A549 (cell line): ENCODE data around the gene FOCAD. TPM values are rescaled to one million over a fixed set of nuclear protein-coding genes. Genes with fewer than 3 reads are reported as not detected.

ENCODE experiments used
- ATAC-seq, 2 experiments: fragments of 200-7000 bp in 1 of 2; fragments of >200 bp in 1 of 2; cut with Nextera tagmentation in 1 of 2; cut with Tn5 transposase in 1 of 2; 3 replicates each; pipeline versions ENCODE4 v1.8.0 to v1.9.1; 2018 to 2020; ENCODE audit warnings: mild to moderate bottlenecking in 1 of 2, moderate library complexity in 1 of 2
- CTCF ChIA-PET: fragments of 300-600 bp; sonication (Branson Sonifier 250); formaldehyde crosslinking; extraction: SDS; loops from one replicate; lab custom pipeline; 2021; ENCODE audit warnings: antibody characterized with exemption, inconsistent platforms; lab: Yijun Ruan, JAX
- POLR2A ChIA-PET: fragments of 350-600 bp; formaldehyde crosslinking; extraction: SDS; loops from one replicate; lab custom pipeline; 2021; ENCODE audit warnings: antibody characterized with exemption, inconsistent platforms; lab: Yijun Ruan, JAX
- DNase-seq, 2 experiments: peaks; one replicate each; pipeline versions ENCODE4 v3.0.0 to v3.0.0-alpha.2; 2011 to 2016; ENCODE audit warnings: low read depth in 1 of 2, low spot score in 1 of 2
- FAIRE-seq: peaks from 2 replicates; lab custom pipeline; 2011; peaks lifted over from hg19 to GRCh38; lab: Jason Lieb, UNC
- H3K27ac ChIP-seq, 2 experiments: fragments of >200 bp; sonication (Bioruptor Twin); formaldehyde crosslinking; 3 replicates each; pipeline ENCODE4 v1.5.1; 2016 to 2017
- H3K4me1 ChIP-seq: fragments of >200 bp; sonication (Bioruptor Twin); formaldehyde crosslinking; 3 replicates; pipeline ENCODE4 v1.6.1; 2016
- H3K4me2 ChIP-seq: fragments of >200 bp; sonication (Bioruptor Twin); formaldehyde crosslinking; 3 replicates; pipeline ENCODE4 v1.6.1; 2016
- H3K4me3 ChIP-seq: fragments of >200 bp; sonication (Bioruptor Twin); formaldehyde crosslinking; 3 replicates; pipeline ENCODE4 v1.5.1; 2016
- H3K9me3 ChIP-seq: fragments of >200 bp; sonication (Bioruptor Twin); formaldehyde crosslinking; 3 replicates; pipeline ENCODE4 v1.6.1; 2016
- ATOH8 ChIP-seq: fragments of 250-450 bp; sonication (Bioruptor Pico); IDR thresholded peaks from 2 replicates; pipeline ENCODE4 v1.5.0; 2020; ENCODE audit warnings: low read depth, mild to moderate bottlenecking, moderate library complexity
- BCL3 ChIP-seq: fragments of >200 bp; sonication (Bioruptor Twin); formaldehyde crosslinking; IDR thresholded peaks from 3 replicates; pipeline ENCODE4 v1.6.1; 2016
- BHLHE40 ChIP-seq: IDR thresholded peaks from 2 replicates; pipeline ENCODE4 v1.6.1; 2012; ENCODE audit warnings: low read depth, low read length, inconsistent platforms
- CBX2 ChIP-seq: fragments of 200-600 bp; sonication (generic); IDR thresholded peaks from 2 replicates; pipeline ENCODE4 v1.6.1; 2016; ENCODE audit warnings: low read depth, mild to moderate bottlenecking, borderline replicate concordance
- CBX8 ChIP-seq: fragments of 200-600 bp; sonication (generic); IDR thresholded peaks from 2 replicates; pipeline ENCODE4 v1.6.1; 2016
- CHD2 ChIP-seq: fragments of 150-350 bp; IDR thresholded peaks from 2 replicates; pipeline ENCODE4 v1.6.1; 2014; ENCODE audit warnings: low read length; ENCODE audit not compliant: partially characterized antibody
- E2F6 ChIP-seq: IDR thresholded peaks from 2 replicates; pipeline ENCODE4 v1.6.1; 2012; ENCODE audit warnings: low read depth, borderline replicate concordance
- ELK1 ChIP-seq: fragments of 150-350 bp; IDR thresholded peaks from 2 replicates; pipeline ENCODE4 v1.6.1; 2014; ENCODE audit warnings: low read depth, mild to moderate bottlenecking, low read length
- FOSB ChIP-seq: fragments of 250-450 bp; sonication (Bioruptor Pico); IDR thresholded peaks from 2 replicates; pipeline ENCODE4 v1.5.0; 2020; ENCODE audit warnings: mild to moderate bottlenecking, moderate library complexity
- FOSL2 ChIP-seq, 2 experiments: fragments of 450-650 bp in 1 of 2; fragments of >200 bp in 1 of 2; sonication (Bioruptor Twin) in 1 of 2; formaldehyde crosslinking; IDR thresholded peaks; 2 replicates each; pipeline versions ENCODE4 v1.5.0 to v1.6.1; 2016 to 2020; ENCODE audit warnings: mild to moderate bottlenecking in 1 of 2, moderate library complexity in 1 of 2
- GATA3 ChIP-seq: IDR thresholded peaks from 2 replicates; pipeline ENCODE4 v1.6.1; 2012; ENCODE audit warnings: borderline replicate concordance
- HOXA7 ChIP-seq: fragments of 250-450 bp; sonication (Bioruptor Pico); IDR thresholded peaks from 2 replicates; pipeline ENCODE4 v1.5.0; 2020; ENCODE audit warnings: mild to moderate bottlenecking, moderate library complexity
- HOXB13 ChIP-seq: fragments of 250-450 bp; sonication (Bioruptor Pico); IDR thresholded peaks from 2 replicates; pipeline ENCODE4 v1.5.0; 2020; ENCODE audit warnings: low read depth, mild to moderate bottlenecking, moderate library complexity
- JUN ChIP-seq, 2 experiments: fragments of >200 bp; sonication (Bioruptor Twin); formaldehyde crosslinking; IDR thresholded peaks; 2 replicates in 1 of 2; 3 replicates in 1 of 2; pipeline ENCODE4 v1.6.1; 2016 to 2017
- JUNB ChIP-seq: fragments of >200 bp; sonication (Bioruptor Twin); formaldehyde crosslinking; IDR thresholded peaks from 2 replicates; pipeline ENCODE4 v1.6.1; 2016
- MAX ChIP-seq: IDR thresholded peaks from 2 replicates; pipeline ENCODE4 v1.6.1; 2012
- NFE2L2 ChIP-seq: fragments of 150-350 bp; conservative IDR thresholded peaks from 2 replicates; pipeline ENCODE4 v1.6.1; 2014; ENCODE audit warnings: low read length
- NR3C1 ChIP-seq: fragments of >200 bp; sonication (Bioruptor Twin); formaldehyde crosslinking; IDR thresholded peaks from 3 replicates; pipeline ENCODE4 v1.6.1; 2017
- PHF8 ChIP-seq: fragments of 200-600 bp; sonication (generic); IDR thresholded peaks from 2 replicates; pipeline ENCODE4 v1.6.1; 2016; ENCODE audit warnings: low read depth, mild to moderate bottlenecking, antibody characterized with exemption, moderate library complexity, borderline replicate concordance
- POLR2A ChIP-seq: IDR thresholded peaks from 2 replicates; pipeline ENCODE4 v1.6.1; 2012; ENCODE audit warnings: mild to moderate bottlenecking, low read length
- POLR2AphosphoS2 ChIP-seq: conservative IDR thresholded peaks from 2 replicates; pipeline ENCODE4 v1.6.1; 2012; ENCODE audit warnings: low read length, improper control_type of control experiment, inconsistent platforms
- RARB ChIP-seq: fragments of 250-450 bp; sonication (Bioruptor Pico); IDR thresholded peaks from 2 replicates; pipeline ENCODE4 v1.8.0; 2021; ENCODE audit warnings: mild to moderate bottlenecking, moderate library complexity
- REST ChIP-seq: fragments of 200-600 bp; sonication (generic); IDR thresholded peaks from 2 replicates; pipeline ENCODE4 v1.6.1; 2016; ENCODE audit warnings: antibody characterized with exemption, mild to moderate bottlenecking, moderate library complexity
- RFX5 ChIP-seq: fragments of 450-650 bp; IDR thresholded peaks from 2 replicates; pipeline ENCODE4 v1.7.1; 2014; ENCODE audit warnings: antibody characterized with exemption, mild to moderate bottlenecking, moderate library complexity
- RNF2 ChIP-seq: fragments of 200-600 bp; sonication (generic); IDR thresholded peaks from 2 replicates; pipeline ENCODE4 v1.6.1; 2016; ENCODE audit warnings: low read depth, mild to moderate bottlenecking, antibody characterized with exemption, moderate library complexity, borderline replicate concordance
- SMC3 ChIP-seq: fragments of >200 bp; sonication (Bioruptor Twin); formaldehyde crosslinking; IDR thresholded peaks from 3 replicates; pipeline ENCODE4 v1.6.1; 2018; ENCODE audit warnings: inconsistent platforms
- TFCP2L1 ChIP-seq: fragments of 250-450 bp; sonication (Bioruptor Pico); IDR thresholded peaks from 2 replicates; pipeline ENCODE4 v1.5.0; 2021; ENCODE audit warnings: mild to moderate bottlenecking
- ZC3H11A ChIP-seq: fragments of 450-650 bp; IDR thresholded peaks from 2 replicates; pipeline ENCODE4 v1.6.1; 2014; ENCODE audit warnings: antibody characterized with exemption, mild to moderate bottlenecking
- ZFP36 ChIP-seq: fragments of 450-650 bp; IDR thresholded peaks from 2 replicates; pipeline ENCODE4 v1.6.1; 2014; ENCODE audit warnings: borderline replicate concordance; ENCODE audit not compliant: partially characterized antibody
- WGBS: methylation state at CpG from one replicate; pipeline ENCODE4 v1.1.6; 2017; ENCODE audit errors: missing lambda C conversion rate; 5-methylcytosine and 5-hydroxymethylcytosine counted together
- polyA minus RNA-seq: library from RNA; depleted of rRNA, polyadenylated mRNA; stranded (reverse); fragments of >200 nt; gene quantifications from 2 replicates; pipeline ENCODE4 v1.2.3, GENCODE V29; 2011; rRNA and poly(A)+ RNA removed
- polyA plus RNA-seq, 4 experiments: library from polyadenylated mRNA; depleted of rRNA in 3 of 4; stranded (reverse); fragments of >200 nt; fragmentation: RNase III in 1 of 4; extraction: RNeasy Plus Mini Kit Qiagen cat#74134 plus additional on column Dnase treatment in 1 of 4; gene quantifications; 2 replicates in 3 of 4; 3 replicates in 1 of 4; pipeline ENCODE4 v1.2.3, GENCODE V29; 2011 to 2017

FOCAD gene
- 53.8 and 71.7 TPM in 2 replicates for polyA plus RNA-seq (2011; rRNA removed)
- polyA plus RNA-seq (2012; cell fraction: cytosol; rRNA removed), result 10.1 and 12.5 TPM in 2 replicates
- polyA plus RNA-seq (2012; cell fraction: nucleus; rRNA removed), result 12.2 and 20.2 TPM in 2 replicates
- polyA plus RNA-seq (2017; fragmentation: RNase III; extraction: RNeasy Plus Mini Kit Qiagen cat#74134 plus additional on column Dnase treatment), result 21.7 to 23.1 TPM (median 22.0 TPM) in 3 replicates
- polyA minus RNA-seq, result 138 and 140 TPM in 2 replicates

- WGBS, result 1% methylated on average over 18 of the region's 78 CpGs
- Histone ChIP-seq H3K9me3 (no peaks in the 10 kb centered on the region), H3K27ac (peak within 1 kb of the TSS; percentile 93 to 97), H3K4me1 (peaks cover 22% of the 10 kb centered on the region), H3K4me3 (peak within 1 kb of the TSS; percentile 89), H3K4me2 (peak within 1 kb of the TSS; percentile 97)
- TF ChIP-seq RARB (CRISPR knock-in tag), result no peak
- no peak for TF ChIP-seq POLR2AphosphoS2
- peak; percentile 83 for TF ChIP-seq CHD2
- TF ChIP-seq RNF2, result no peak
- no peak for TF ChIP-seq ATOH8 (CRISPR knock-in tag)
- TF ChIP-seq HOXB13 (CRISPR knock-in tag), result 0 out of 2 replicates have a peak, but pooled peaks have one; percentile 31
- TF ChIP-seq PHF8, result peak; percentile 65
- TF ChIP-seq CBX2, result no peak
- 0 out of 3 replicates have a peak, but pooled peaks have one; percentile 13 for TF ChIP-seq SMC3
- TF ChIP-seq ZFP36, result no peak
- TF ChIP-seq E2F6, result peak; percentile 16; the same call in 1 of the 2 replicates
- TF ChIP-seq FOSL2 (IDR thresholded peaks at IDR 0.05), result peak; percentile 31; the same call in 1 of the 2 replicates
- peak; percentile 84 for TF ChIP-seq FOSL2 (CRISPR knock-in tag; IDR thresholded peaks at IDR 0.05)
- TF ChIP-seq GATA3, result no peak
- TF ChIP-seq REST, result peak; percentile 72
- no peak for TF ChIP-seq NFE2L2
- peak; percentile 96 for TF ChIP-seq POLR2A
- TF ChIP-seq JUNB, result no peak
- peak; percentile 47; the same call in 1 of the 2 replicates for TF ChIP-seq RFX5
- TF ChIP-seq MAX, result peak; percentile 50
- no peak for TF ChIP-seq CBX8
- no peak for TF ChIP-seq HOXA7 (CRISPR knock-in tag)
- no peak for TF ChIP-seq ELK1
- no peak for TF ChIP-seq ZC3H11A
- TF ChIP-seq FOSB (CRISPR knock-in tag), result no peak
- no peak for TF ChIP-seq NR3C1
- no peak for TF ChIP-seq BHLHE40
- TF ChIP-seq BCL3, result peak; percentile 94
- TF ChIP-seq TFCP2L1 (CRISPR knock-in tag), result no peak
- peak; percentile 90 to 96 for TF ChIP-seq JUN (IDR thresholded peaks at IDR 0.05)
- ChIA-PET POLR2A (interaction anchor here (0.6 to 2.8 kb wide), 15 partner anchors 8 to 257 kb away, joined by 3 to 21 read pairs (median 6); partner anchors contain the start of gene MLLT3), CTCF (interaction anchor here (0.9 to 3.0 kb wide), 9 partner anchors 8 to 329 kb away, joined by 3 to 13 read pairs (median 4); no protein-coding TSS in a partner anchor)
- peak; percentile 89 to 94 for DNase-seq
- ATAC-seq, result peak; percentile 95 to 99
- FAIRE-seq, result no peak
Observed at GRCh38 chr9:20684035-20684874, at the start of gene FOCAD. TSS of gene FOCAD (plus strand) at chr9:20684259. CDS start at chr9:20715354, 31,095 bp downstream.
